ENCODE data around the gene MUC5B.

- TF ChIP-seq CTCF (IDR thresholded peaks at IDR 0.05) = no peak
- no peak for TF ChIP-seq POLR2A (IDR thresholded peaks at IDR 0.05)
Observed at GRCh38 chr11:1194977-1195681, 27.7 kb upstream of the MUC5B start.

Data from heart left ventricle (tissue), 13 donors.